Measurements from ENCODE around the gene CALHM3.

DNA sequence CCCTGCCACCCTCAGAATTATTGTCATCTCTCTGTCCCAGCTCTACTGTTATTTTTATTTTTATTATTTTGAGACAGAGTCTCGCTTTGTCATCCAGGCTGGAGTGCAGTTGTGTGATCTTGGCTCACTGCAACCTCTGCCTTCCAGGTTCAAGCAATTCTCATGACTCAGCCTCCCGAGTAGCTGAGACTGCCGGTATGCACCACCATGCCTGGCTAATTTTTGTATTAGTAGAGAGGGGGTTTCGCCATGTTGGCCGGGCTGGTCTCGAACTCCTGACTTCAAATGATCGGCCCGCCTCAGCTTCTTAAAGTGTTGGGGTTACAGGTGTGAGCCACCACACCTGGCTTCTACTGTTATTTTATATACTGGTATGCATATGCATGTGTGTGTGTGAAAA, 37.8 kb downstream of the CALHM3 start:
- no peak for TF ChIP-seq TEAD4 (IDR thresholded peaks at IDR 0.05; ENCODE audit: borderline replicate concordance, insufficient read depth)
- TF ChIP-seq NRF1 (IDR thresholded peaks at IDR 0.05; ENCODE audit: low read depth, low read length): no peak
- no peak for TF ChIP-seq YY1 (IDR thresholded peaks at IDR 0.05; ENCODE audit: low read depth)
- TF ChIP-seq EP300 (IDR thresholded peaks at IDR 0.05; ENCODE audit: borderline replicate concordance in 1 of 2, low read depth in 1 of 2, low read length in 1 of 2): no peak
- TF ChIP-seq, protein P1, sequence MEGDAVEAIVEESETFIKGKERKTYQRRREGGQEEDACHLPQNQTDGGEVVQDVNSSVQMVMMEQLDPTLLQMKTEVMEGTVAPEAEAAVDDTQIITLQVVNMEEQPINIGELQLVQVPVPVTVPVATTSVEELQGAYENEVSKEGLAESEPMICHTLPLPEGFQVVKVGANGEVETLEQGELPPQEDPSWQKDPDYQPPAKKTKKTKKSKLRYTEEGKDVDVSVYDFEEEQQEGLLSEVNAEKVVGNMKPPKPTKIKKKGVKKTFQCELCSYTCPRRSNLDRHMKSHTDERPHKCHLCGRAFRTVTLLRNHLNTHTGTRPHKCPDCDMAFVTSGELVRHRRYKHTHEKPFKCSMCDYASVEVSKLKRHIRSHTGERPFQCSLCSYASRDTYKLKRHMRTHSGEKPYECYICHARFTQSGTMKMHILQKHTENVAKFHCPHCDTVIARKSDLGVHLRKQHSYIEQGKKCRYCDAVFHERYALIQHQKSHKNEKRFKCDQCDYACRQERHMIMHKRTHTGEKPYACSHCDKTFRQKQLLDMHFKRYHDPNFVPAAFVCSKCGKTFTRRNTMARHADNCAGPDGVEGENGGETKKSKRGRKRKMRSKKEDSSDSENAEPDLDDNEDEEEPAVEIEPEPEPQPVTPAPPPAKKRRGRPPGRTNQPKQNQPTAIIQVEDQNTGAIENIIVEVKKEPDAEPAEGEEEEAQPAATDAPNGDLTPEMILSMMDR (IDR thresholded peaks at IDR 0.05): no peak
- TF ChIP-seq RFX5 (IDR thresholded peaks at IDR 0.05; ENCODE audit: low read length): no peak
- TF ChIP-seq POLR2AphosphoS5 (IDR thresholded peaks at IDR 0.05; ENCODE audit: low read depth, low read length): no peak
- no peak for TF ChIP-seq RCOR1 (IDR thresholded peaks at IDR 0.05; ENCODE audit: low read length)
